HG03159 (cell line): Measurements from ENCODE around the gene FHL1.
"Not testable (repeated sequence)": the region's sequence is repeated elsewhere in the genome, so short reads cannot be mapped to it uniquely, and the experiment has no call there.

Source experiments
- ATAC-seq: cut with Tn5 transposase; IDR thresholded peaks from one replicate; pipeline ENCODE4 v1.9.1; 2021; ENCODE audit warnings: mild to moderate bottlenecking, moderate library complexity; ENCODE audit not compliant: unreplicated experiment

Gene FHL1

GRCh38 chrX:136146614-136147314 is 569 bp upstream of the FHL1 start:
- no peak for ATAC-seq

DNA sequence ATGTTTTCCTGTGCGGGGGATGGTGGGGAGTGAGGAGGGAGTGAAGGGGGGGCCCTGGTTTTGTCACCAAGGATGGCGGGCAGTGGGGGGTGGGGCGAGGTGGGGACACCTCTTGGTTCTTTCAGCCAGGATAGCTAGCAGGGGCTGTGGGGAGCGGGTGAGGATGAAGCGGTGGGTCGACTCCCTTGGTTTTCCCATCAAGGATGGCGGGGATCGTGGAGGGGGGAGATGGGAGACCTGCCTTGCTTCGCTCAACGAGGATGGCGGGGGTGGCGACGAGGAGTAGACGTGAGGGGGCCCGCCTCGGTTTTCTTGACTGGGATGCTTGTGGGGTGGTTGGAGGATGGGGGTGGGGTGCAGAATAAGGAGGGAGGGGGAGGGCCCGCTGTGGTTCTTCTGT is 643 bp downstream of the FHL1 start:
- ATAC-seq = no peak

- ATAC-seq = no peak
These were observed 1.1 kb downstream of the FHL1 start for GRCh38 chrX:136148391-136148790.

DNA sequence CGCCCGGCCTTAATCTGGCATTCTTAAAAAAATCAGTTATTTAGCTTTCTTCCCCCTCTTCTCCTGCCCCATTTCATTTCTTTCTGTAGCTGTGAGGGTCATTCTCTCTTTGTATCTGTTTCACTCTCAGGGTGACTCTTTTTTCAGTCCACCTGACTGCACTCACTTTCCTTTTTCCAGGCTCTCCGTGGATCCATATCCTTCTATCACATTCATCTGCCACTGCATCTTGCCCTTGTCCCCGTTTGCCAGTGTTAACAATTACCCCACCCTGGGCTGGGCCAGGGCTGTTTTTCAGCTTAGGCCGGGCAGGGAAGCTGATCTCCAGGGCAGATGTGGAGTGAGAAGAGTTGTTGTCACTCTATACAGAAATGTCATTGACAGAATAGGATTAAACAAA is 7.7 kb downstream of the FHL1 start:
- ATAC-seq = no peak

GRCh38 chrX:136156560-136157117 is 9.3 kb downstream of the FHL1 start:
- no peak for ATAC-seq

- no peak for ATAC-seq
These were observed 9.9 kb downstream of the FHL1 start for GRCh38 chrX:136157187-136157586.

GRCh38 chrX:136158685-136159084 is 11.4 kb downstream of the FHL1 start:
- ATAC-seq = no peak

GRCh38 chrX:136159611-136160025 is 12.3 kb downstream of the FHL1 start:
- no peak for ATAC-seq

GRCh38 chrX:136162827-136163570 is 15.7 kb downstream of the FHL1 start:
- peak; percentile 78 for ATAC-seq

DNA sequence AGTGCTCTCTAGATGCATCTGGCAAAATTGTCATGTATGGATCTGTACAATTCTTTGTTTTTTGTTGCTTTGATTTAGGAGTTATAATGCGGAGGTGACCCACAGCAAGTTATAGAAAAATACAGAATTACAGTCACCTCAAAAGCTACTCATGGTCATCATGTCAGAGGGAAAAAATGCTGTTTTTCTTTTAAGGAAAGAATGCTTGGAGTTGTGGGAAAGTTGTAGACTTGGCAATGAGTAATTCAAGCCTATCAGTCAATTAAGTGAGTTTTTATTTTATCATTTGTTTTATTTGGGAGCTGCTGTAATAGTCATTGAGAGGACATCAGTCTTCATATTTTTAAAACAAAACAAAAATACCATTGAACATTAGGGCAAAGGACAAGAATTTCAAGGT is 16.4 kb downstream of the FHL1 start:
- no peak for ATAC-seq

GRCh38 chrX:136165406-136165805 is 18.1 kb downstream of the FHL1 start:
- ATAC-seq = no peak

DNA sequence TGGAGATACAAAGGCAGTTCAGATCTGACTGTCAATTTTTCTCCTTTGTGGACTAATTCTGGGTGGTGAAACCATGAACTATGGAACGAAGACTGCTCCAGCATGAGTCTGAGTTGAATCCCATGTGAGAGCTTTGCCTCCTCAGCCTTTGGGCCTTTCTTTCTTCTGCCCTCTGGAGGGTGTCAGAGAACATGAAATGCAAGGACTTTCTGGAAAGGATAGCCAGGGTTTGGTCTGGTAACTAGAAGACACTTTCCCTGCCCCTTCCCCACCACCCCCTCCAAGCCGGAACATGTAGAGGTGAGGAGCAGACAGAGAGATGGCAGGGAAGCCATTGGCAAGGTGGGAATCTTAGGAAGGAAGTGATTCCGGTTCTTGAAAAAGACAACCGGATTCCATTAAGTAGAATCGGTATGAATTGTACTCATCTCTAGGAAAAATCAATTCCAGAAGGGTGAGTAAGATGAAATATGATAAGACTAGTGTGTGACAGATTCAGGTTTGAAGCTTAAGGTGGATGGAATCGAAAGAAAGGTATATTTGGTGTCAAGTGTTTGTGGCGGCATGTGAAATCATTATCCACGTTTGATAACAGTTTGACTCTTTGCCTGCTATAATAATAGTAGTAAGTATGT is 19.0 kb downstream of the FHL1 start:
- no peak for ATAC-seq

- ATAC-seq = not testable (repeated sequence)
These were observed 20.7 kb downstream of the FHL1 start for GRCh38 chrX:136167989-136168388.

- no peak for ATAC-seq
These were observed 21.8 kb downstream of the FHL1 start for GRCh38 chrX:136168929-136169735.

DNA sequence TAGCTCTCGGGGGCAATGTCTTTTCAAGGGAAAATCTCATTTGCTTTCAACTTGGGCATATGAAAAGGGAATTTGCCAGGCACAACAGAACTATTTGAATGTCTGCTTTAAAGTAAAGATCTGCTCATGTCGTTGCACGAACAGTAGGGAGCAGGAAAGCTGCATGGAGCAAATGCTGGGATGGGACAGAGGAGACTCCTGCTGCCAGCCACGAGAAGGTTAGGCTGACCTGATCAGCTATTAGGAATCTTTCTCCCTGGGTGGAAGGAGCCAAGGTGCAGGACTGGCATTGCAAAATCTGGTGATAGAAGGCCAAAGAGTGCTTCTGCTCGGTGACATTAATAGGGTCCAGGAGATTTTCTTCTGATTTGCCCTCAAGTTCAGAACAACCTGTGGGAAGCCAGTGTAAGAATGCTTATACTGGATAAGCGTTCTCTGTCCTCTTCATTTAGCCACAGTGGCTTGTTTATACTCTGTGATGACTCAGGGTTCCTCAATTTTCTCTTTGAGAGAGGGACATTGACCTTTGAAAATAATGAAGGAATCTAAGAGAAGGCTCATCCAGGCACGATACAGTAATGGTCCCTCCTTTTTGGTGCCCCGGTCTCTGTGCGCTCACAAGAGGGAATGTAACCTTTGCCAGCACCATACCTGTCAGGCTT is 22.9 kb downstream of the FHL1 start:
- ATAC-seq = no peak

- no peak for ATAC-seq
These were observed 24.1 kb downstream of the FHL1 start for GRCh38 chrX:136171420-136171819.

DNA sequence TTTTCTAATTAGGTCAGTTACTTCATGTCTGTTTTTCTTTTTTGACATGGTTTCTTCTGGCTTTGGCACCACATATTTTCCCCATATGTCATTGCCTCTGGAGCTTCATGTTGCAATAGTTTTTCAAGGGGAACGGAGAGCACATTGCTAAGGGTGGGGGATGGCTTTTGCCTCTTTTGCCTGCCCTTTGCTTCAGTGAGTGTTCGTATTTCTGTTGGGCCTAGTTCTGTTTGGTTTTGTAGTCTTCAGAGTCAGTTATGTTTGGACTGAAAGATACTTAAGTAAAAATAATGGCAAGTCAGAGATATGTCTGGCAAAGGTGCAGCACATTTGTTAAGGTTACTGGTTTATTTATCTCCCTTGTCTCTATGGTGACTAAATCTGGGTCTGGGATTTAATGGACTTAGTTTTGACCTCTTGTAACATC is 29.1 kb downstream of the FHL1 start:
- ATAC-seq = no peak

DNA sequence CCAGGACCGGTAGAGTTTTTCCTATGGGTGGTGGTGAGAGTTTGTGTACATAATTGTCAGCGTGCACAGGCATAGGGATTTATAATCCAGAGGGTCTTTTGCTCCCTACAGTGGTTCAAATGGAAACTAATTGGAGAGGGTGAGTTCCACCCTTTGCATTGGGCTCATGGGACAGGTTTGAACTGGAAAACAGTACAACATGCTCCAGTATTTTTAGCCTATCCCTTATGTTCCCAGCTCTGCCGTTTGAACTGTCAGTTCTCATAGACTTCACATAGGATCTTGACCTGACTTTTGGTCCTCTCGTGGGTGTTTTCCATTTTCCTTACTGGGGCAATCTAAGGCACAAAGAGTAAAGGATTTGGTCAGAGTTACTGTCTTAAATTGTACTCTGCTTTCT is 31.8 kb downstream of the FHL1 start:
- no peak for ATAC-seq

GRCh38 chrX:136182414-136182813 is 35.1 kb downstream of the FHL1 start:
- ATAC-seq = no peak

DNA sequence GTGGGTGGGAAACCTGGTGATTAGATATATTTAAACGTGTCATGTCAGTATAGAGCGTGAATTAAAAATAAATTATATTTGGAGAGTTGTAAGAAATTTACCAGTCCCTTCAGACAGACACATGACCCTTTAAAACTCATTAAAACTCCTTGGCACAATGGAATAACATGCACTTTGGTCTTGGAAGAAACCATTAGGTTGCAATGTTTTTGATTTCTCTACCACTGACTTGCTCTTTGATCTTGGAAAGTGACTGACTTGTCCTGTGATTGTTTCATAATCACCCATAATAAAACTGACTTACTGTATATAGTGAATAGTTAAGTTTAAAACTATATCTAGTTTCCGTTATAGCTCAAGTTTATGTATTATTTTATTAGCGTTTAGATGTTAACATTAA is 35.8 kb downstream of the FHL1 start:
- no peak for ATAC-seq
